Spleen (tissue), 11 donors: ENCODE results near the gene PIGH. TPM values are rescaled to one million over a fixed set of nuclear protein-coding genes. Genes with fewer than 3 reads are reported as not detected.

Experiments used
- DNase-seq: peaks from one replicate; pipeline ENCODE4 v3.0.0-alpha.2; 2020
- H3K27ac ChIP-seq, 8 donors: fragments of 200-600 bp; sonication (generic) in 7 of 8; 1 replicate in 4 of 8; 2 replicates in 4 of 8; pipeline versions ENCODE4 v1.5.0 to v1.8.0; 2016 to 2021; ENCODE audit warnings: inconsistent platforms in 4 of 8, mild to moderate bottlenecking in 4 of 8, moderate library complexity in 1 of 8
- H3K27me3 ChIP-seq, 7 donors: fragments of 200-600 bp; sonication (generic) in 6 of 7; replicated peaks in 1 of 7; 1 replicate in 4 of 7; 2 replicates in 3 of 7; pipeline versions ENCODE4 v1.5.0 to v1.8.0; 2016 to 2021; ENCODE audit warnings: inconsistent platforms in 3 of 7, mild to moderate bottlenecking in 1 of 7
- H3K36me3 ChIP-seq, 6 donors: fragments of 200-600 bp; sonication (generic) in 5 of 6; 1 replicate in 4 of 6; 2 replicates in 2 of 6; pipeline versions ENCODE4 v1.5.0 to v1.8.0; 2016 to 2021; ENCODE audit warnings: inconsistent platforms in 2 of 6
- H3K4me1 ChIP-seq, 6 donors: fragments of 200-600 bp; sonication (generic) in 5 of 6; 1 replicate in 3 of 6; 2 replicates in 3 of 6; pipeline versions ENCODE4 v1.5.0 to v1.8.0; 2016 to 2021; ENCODE audit warnings: inconsistent platforms in 3 of 6
- H3K4me3 ChIP-seq, 8 donors: fragments of 200-600 bp; sonication (generic) in 7 of 8; 1 replicate in 4 of 8; 2 replicates in 4 of 8; pipeline versions ENCODE4 v1.5.0 to v1.8.0; 2016 to 2021; ENCODE audit warnings: inconsistent platforms in 4 of 8, mild to moderate bottlenecking in 4 of 8, moderate library complexity in 2 of 8
- H3K9me3 ChIP-seq, 8 donors: fragments of 200-600 bp; sonication (generic) in 7 of 8; 1 replicate in 4 of 8; 2 replicates in 4 of 8; pipeline versions ENCODE4 v1.5.0 to v1.8.0; 2016 to 2021; ENCODE audit warnings: inconsistent platforms in 4 of 8
- CTCF ChIP-seq, 11 experiments: fragments of 200-600 bp in 7 of 11; fragments of 450-650 bp in 4 of 11; sonication (generic) in 4 of 11; IDR thresholded peaks in 8 of 11; conservative IDR thresholded peaks in 3 of 11; 1 replicate in 7 of 11; 2 replicates in 4 of 11; pipeline versions ENCODE4 v1.4.0 to v1.8.0; 2016 to 2021; ENCODE audit warnings: antibody characterized with exemption in 11 of 11, inconsistent platforms in 4 of 11, mild to moderate bottlenecking in 1 of 11
- POLR2A ChIP-seq, 3 donors: fragments of 450-650 bp; IDR thresholded peaks; one replicate each; pipeline ENCODE4 v1.5.1; 2017; ENCODE audit warnings: antibody characterized with exemption in 3 of 3, mild to moderate bottlenecking in 1 of 3
- POLR2AphosphoS5 ChIP-seq, 3 donors: sonication (generic); formaldehyde crosslinking; IDR thresholded peaks; one replicate each; pipeline ENCODE4 v1.5.1; 2017; ENCODE audit warnings: antibody characterized with exemption in 3 of 3
- WGBS, 5 donors: extraction: QIAGEN DNeasy Blood & Tissue Kit in 3 of 5; methylation state at CpG; one replicate each; pipeline versions ENCODE4 v1.1.5 to v1.1.7; 2013 to 2018; 5-methylcytosine and 5-hydroxymethylcytosine counted together
- intact Hi-C: fragments of 100-400 bp; cut with DNase I; formaldehyde crosslinking; loops from one replicate; pipeline ENCODE4 v1.15.0; 2023; ENCODE audit warnings: low total_unique reads
- polyA plus RNA-seq, 3 donors: library from polyadenylated mRNA; stranded (reverse); fragments of 200-250 nt; gene quantifications; one replicate each; pipeline ENCODE4 v1.2.1, GENCODE V29; 2013
- total RNA-seq, 7 donors: library from RNA; depleted of rRNA in 3 of 7; stranded (reverse); fragments of >200 nt in 3 of 7; fragmentation: NEBNext Ultra II Directional in 4 of 7; extraction: Animal tissue kit (Norgen Biotek cat#: 25700) in 4 of 7; gene quantifications; one replicate each; pipeline versions ENCODE4 v1.1.0 to v1.2.1, GENCODE V29; 2016 to 2021
- donor health status: healthy with polysubstance abuse.
- donor health status: DM: no; HTN: no; CAD: no; lungs with moderate emphysema.
- donor health status: DM: no; HTN: no; CAD: no.
- donor health status: Bipolar disorder and iron deficiency.
- donor health status: healthy.
- donor health status: DM: no; HTN: no; CAD: no.
- donor health status: DM: yes; HTN: yes; CAD: no.

The PIGH gene
- total and polyA plus RNA-seq, 10 donors, result 16.3 to 43.1 (median 24.1) TPM

- DNase-seq, result no peak
- Histone ChIP-seq H3K4me3 (no peak overlapping the region), H3K9me3 (no peaks in the 10 kb centered on the region), H3K27me3 (no peaks in the 10 kb centered on the region), H3K27ac (no peak overlapping the region), H3K36me3 (peaks cover 0 to 7% (median 0%) of the 10 kb centered on the region in 6 donors), H3K4me1 (peaks cover 0 to 4% (median 0%) of the 10 kb centered on the region in 6 donors)
- 75 to 78% (median 77%) methylated on average over 5 of the region's 5 CpGs for WGBS, 5 donors
- TF ChIP-seq POLR2AphosphoS5 (IDR thresholded peaks at IDR 0.05) (no peak), CTCF (IDR thresholded peaks at IDR 0.05 in 8 of 11, conservative IDR thresholded peaks at IDR 0.05 in 3 of 11) (no peak), POLR2A (IDR thresholded peaks at IDR 0.05) (no peak)
- intact Hi-C loops, result no loop called here
Measured at GRCh38 chr14:67564236-67564635, 35.8 kb downstream of the PIGH start.

GRCh38 chr14:67562776-67563150 is 37.3 kb downstream of the PIGH start:
- Histone ChIP-seq H3K27me3 (no peaks in the 10 kb centered on the region), H3K9me3 (no peaks in the 10 kb centered on the region), H3K4me1 (peaks cover 0 to 4% (median 0%) of the 10 kb centered on the region in 6 donors), H3K36me3 (peaks cover 0 to 7% (median 0%) of the 10 kb centered on the region in 6 donors), H3K4me3 (no peak overlapping the region), H3K27ac (no peak overlapping the region)
- intact Hi-C loops, result no loop called here
- DNase-seq, result no peak
- TF ChIP-seq POLR2A (IDR thresholded peaks at IDR 0.05), result no peak
- no peak for TF ChIP-seq POLR2AphosphoS5 (IDR thresholded peaks at IDR 0.05)
- no peak for TF ChIP-seq CTCF (IDR thresholded peaks at IDR 0.05 in 8 of 11, conservative IDR thresholded peaks at IDR 0.05 in 3 of 11)
- 86 to 100% (median 90%) methylated on average over 4 to 5 of the region's 5 CpGs for WGBS, 5 donors

- Histone ChIP-seq H3K36me3 (peaks cover 0 to 7% (median 0%) of the 10 kb centered on the region in 6 donors), H3K9me3 (no peaks in the 10 kb centered on the region), H3K4me3 (no peak overlapping the region), H3K4me1 (no peaks in the 10 kb centered on the region), H3K27me3 (no peaks in the 10 kb centered on the region), H3K27ac (no peak overlapping the region)
- 88 to 96% (median 90%) methylated on average over 13 to 14 of the region's 14 CpGs for WGBS, 5 donors
- TF ChIP-seq CTCF (IDR thresholded peaks at IDR 0.05 in 8 of 11, conservative IDR thresholded peaks at IDR 0.05 in 3 of 11) (no peak), POLR2AphosphoS5 (IDR thresholded peaks at IDR 0.05) (no peak), POLR2A (IDR thresholded peaks at IDR 0.05) (no peak)
- intact Hi-C loops, result no loop called here
- no peak for DNase-seq
Measured at GRCh38 chr14:67562025-67562775, 37.9 kb downstream of the PIGH start.

- TF ChIP-seq POLR2AphosphoS5 (IDR thresholded peaks at IDR 0.05) (no peak), POLR2A (IDR thresholded peaks at IDR 0.05) (no peak), CTCF (IDR thresholded peaks at IDR 0.05 in 8 of 11, conservative IDR thresholded peaks at IDR 0.05 in 3 of 11) (no peak)
- Histone ChIP-seq H3K27me3 (no peaks in the 10 kb centered on the region), H3K4me1 (no peaks in the 10 kb centered on the region), H3K36me3 (peaks cover 0 to 7% (median 0%) of the 10 kb centered on the region in 6 donors), H3K4me3 (no peak overlapping the region), H3K27ac (no peak overlapping the region), H3K9me3 (no peaks in the 10 kb centered on the region)
- intact Hi-C loops, result no loop called here
- no peak for DNase-seq
- WGBS, 5 donors, result 32 to 44% (median 34%) methylated on average over 4 of the region's 4 CpGs
Measured at GRCh38 chr14:67559639-67560038, 40.4 kb downstream of the PIGH start.
